OCI-LY3 (cell line): ENCODE data around the gene TMEM39A.

Experiments used
- H2AFZ ChIP-seq: fragments of 200-600, 300-600 bp; shearing (Covaris generic); 2 replicates; pipeline ENCODE4 v1.6.0; 2014; ENCODE audit warnings: antibody characterized with exemption, low read depth, low read length
- H3K27ac ChIP-seq: fragments of 200-600, 300-600 bp; sonication (generic); 2 replicates; pipeline ENCODE4 v1.5.1; 2014; ENCODE audit warnings: mild to moderate bottlenecking, low read length, moderate library complexity, mixed read lengths
- H3K27me3 ChIP-seq: fragments of 200-600, 300-600 bp; sonication (generic); 2 replicates; pipeline ENCODE4 v1.6.1; 2014; ENCODE audit warnings: low read depth, low read length, mixed read lengths
- H3K36me3 ChIP-seq: fragments of 200-600, 300-600 bp; sonication (generic); replicated peaks from 2 replicates; pipeline ENCODE3; 2014; ENCODE audit warnings: low read depth, low read length, mixed read lengths
- H3K4me1 ChIP-seq: fragments of 300-600, 200-600 bp; sonication (generic); 2 replicates; pipeline ENCODE4 v1.6.1; 2014; ENCODE audit warnings: low read length, mixed read lengths
- H3K4me2 ChIP-seq: fragments of 200-600, 300-600 bp; sonication (generic); 2 replicates; pipeline ENCODE4 v1.6.1; 2014; ENCODE audit warnings: low read length, mixed read lengths
- H3K4me3 ChIP-seq: fragments of 300-600, 200-600 bp; sonication (generic); 2 replicates; pipeline ENCODE4 v1.5.1; 2014; ENCODE audit warnings: antibody characterized with exemption, mild to moderate bottlenecking, low read length, moderate library complexity
- H3K79me2 ChIP-seq: fragments of 300-600, 200-600 bp; shearing (Covaris generic); 2 replicates; pipeline ENCODE4 v1.6.1; 2014; ENCODE audit warnings: mild to moderate bottlenecking, low read length, mixed read lengths
- H3K9ac ChIP-seq: fragments of 300-600, 200-600 bp; shearing (Covaris generic); 2 replicates; pipeline ENCODE4 v1.6.0; 2014; ENCODE audit warnings: mild to moderate bottlenecking, low read length, moderate library complexity
- H3K9me3 ChIP-seq: fragments of 200-600, 300-600 bp; shearing (Covaris generic); 2 replicates; pipeline ENCODE4 v1.6.1; 2014; ENCODE audit warnings: low read length, mixed read lengths; ENCODE audit not compliant: insufficient read depth
- H4K20me1 ChIP-seq: fragments of 200-600, 300-600 bp; sonication (generic); 2 replicates; pipeline ENCODE4 v1.6.1; 2016; ENCODE audit warnings: low read length, mixed read lengths; ENCODE audit not compliant: insufficient read depth
- CTCF ChIP-seq: fragments of 200-600, 300-600 bp; sonication (generic); IDR thresholded peaks from 2 replicates; pipeline ENCODE4 v1.5.1; 2014; ENCODE audit warnings: antibody characterized with exemption, low read length, low read depth
- EZH2phosphoT487 ChIP-seq: fragments of 200-600 bp; shearing (Covaris generic); IDR thresholded peaks from 2 replicates; pipeline ENCODE4 v1.6.1; 2018; ENCODE audit warnings: antibody characterized with exemption, mixed run types, low read depth

The TMEM39A gene

GRCh38 chr3:119490153-119490552, 26.7 kb upstream of the TMEM39A start:
- no peaks in the 10 kb centered on the region for H3K9me3 ChIP-seq
- no peak overlapping the region for H2AFZ ChIP-seq
- no peak overlapping the region for H3K4me2 ChIP-seq
- peaks cover 31% of the 10 kb centered on the region for H3K36me3 ChIP-seq
- H3K79me2 ChIP-seq: no peaks in the 10 kb centered on the region
- H4K20me1 ChIP-seq: no peaks in the 10 kb centered on the region
- no peak overlapping the region for H3K9ac ChIP-seq
- no peaks in the 10 kb centered on the region for H3K27me3 ChIP-seq
- H3K4me1 ChIP-seq: no peaks in the 10 kb centered on the region
- H3K27ac ChIP-seq: no peak overlapping the region
- TF ChIP-seq EZH2phosphoT487 (no peak), CTCF (no peak)
- H3K4me3 ChIP-seq: no peak overlapping the region

GRCh38 chr3:119485563-119485962, 22.1 kb upstream of the TMEM39A start:
- H3K4me1 ChIP-seq: no peaks in the 10 kb centered on the region
- no peaks in the 10 kb centered on the region for H3K79me2 ChIP-seq
- TF ChIP-seq EZH2phosphoT487: no peak
- TF ChIP-seq CTCF: no peak
- no peak overlapping the region for H3K4me2 ChIP-seq
- no peaks in the 10 kb centered on the region for H4K20me1 ChIP-seq
- H2AFZ ChIP-seq: no peak overlapping the region
- peaks cover 24% of the 10 kb centered on the region for H3K36me3 ChIP-seq
- H3K27me3 ChIP-seq: no peaks in the 10 kb centered on the region
- no peak overlapping the region for H3K27ac ChIP-seq
- H3K4me3 ChIP-seq: no peak overlapping the region
- no peak overlapping the region for H3K9ac ChIP-seq
- H3K9me3 ChIP-seq: no peaks in the 10 kb centered on the region

GRCh38 chr3:119483101-119483500, 19.7 kb upstream of the TMEM39A start:
- Histone ChIP-seq H3K9me3 (no peaks in the 10 kb centered on the region), H4K20me1 (no peaks in the 10 kb centered on the region), H3K4me2 (no peak overlapping the region), H3K4me3 (no peak overlapping the region), H2AFZ (no peak overlapping the region), H3K27me3 (no peaks in the 10 kb centered on the region), H3K36me3 (peaks cover 34% of the 10 kb centered on the region), H3K27ac (no peak overlapping the region), H3K9ac (no peak overlapping the region), H3K79me2 (no peaks in the 10 kb centered on the region), H3K4me1 (no peaks in the 10 kb centered on the region)
- no peak for TF ChIP-seq EZH2phosphoT487
- TF ChIP-seq CTCF: no peak

GRCh38 chr3:119481079-119481478, 17.7 kb upstream of the TMEM39A start:
- no peak for TF ChIP-seq CTCF
- Histone ChIP-seq H3K9ac (no peak overlapping the region), H3K27ac (no peak overlapping the region), H3K27me3 (no peaks in the 10 kb centered on the region), H3K36me3 (peaks cover 27% of the 10 kb centered on the region), H2AFZ (no peak overlapping the region), H4K20me1 (no peaks in the 10 kb centered on the region), H3K4me3 (no peak overlapping the region), H3K4me2 (no peak overlapping the region), H3K79me2 (no peaks in the 10 kb centered on the region), H3K9me3 (no peaks in the 10 kb centered on the region), H3K4me1 (no peaks in the 10 kb centered on the region)
